ENCODE data around the gene ELP1. TPM values are rescaled to one million over a fixed set of nuclear protein-coding genes. Genes with fewer than 3 reads are reported as not detected.

The ELP1 gene
- total and polyA plus RNA-seq, 7 donors: 3.9 to 17.2 (median 11.0) TPM

- Histone ChIP-seq H3K36me3 (peaks cover 5 to 64% (median 15%) of the 10 kb centered on the region in 4 donors), H3K27ac (no peak overlapping the region), H3K4me1 (no peaks in the 10 kb centered on the region), H3K27me3 (no peaks in the 10 kb centered on the region), H3K4me3 (no peak overlapping the region), H3K9me3 (no peaks in the 10 kb centered on the region)
- TF ChIP-seq, protein P1, sequence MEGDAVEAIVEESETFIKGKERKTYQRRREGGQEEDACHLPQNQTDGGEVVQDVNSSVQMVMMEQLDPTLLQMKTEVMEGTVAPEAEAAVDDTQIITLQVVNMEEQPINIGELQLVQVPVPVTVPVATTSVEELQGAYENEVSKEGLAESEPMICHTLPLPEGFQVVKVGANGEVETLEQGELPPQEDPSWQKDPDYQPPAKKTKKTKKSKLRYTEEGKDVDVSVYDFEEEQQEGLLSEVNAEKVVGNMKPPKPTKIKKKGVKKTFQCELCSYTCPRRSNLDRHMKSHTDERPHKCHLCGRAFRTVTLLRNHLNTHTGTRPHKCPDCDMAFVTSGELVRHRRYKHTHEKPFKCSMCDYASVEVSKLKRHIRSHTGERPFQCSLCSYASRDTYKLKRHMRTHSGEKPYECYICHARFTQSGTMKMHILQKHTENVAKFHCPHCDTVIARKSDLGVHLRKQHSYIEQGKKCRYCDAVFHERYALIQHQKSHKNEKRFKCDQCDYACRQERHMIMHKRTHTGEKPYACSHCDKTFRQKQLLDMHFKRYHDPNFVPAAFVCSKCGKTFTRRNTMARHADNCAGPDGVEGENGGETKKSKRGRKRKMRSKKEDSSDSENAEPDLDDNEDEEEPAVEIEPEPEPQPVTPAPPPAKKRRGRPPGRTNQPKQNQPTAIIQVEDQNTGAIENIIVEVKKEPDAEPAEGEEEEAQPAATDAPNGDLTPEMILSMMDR (IDR thresholded peaks at IDR 0.05): no peak
- TF ChIP-seq POLR2AphosphoS5 (IDR thresholded peaks at IDR 0.05) (no peak), EP300 (IDR thresholded peaks at IDR 0.05) (no peak), POLR2A (IDR thresholded peaks at IDR 0.05) (no peak)
- WGBS, 2 donors: 60 to 86% methylated on average over 3 of the region's 3 CpGs
- intact Hi-C loops (cut with DNase I): no loop called here
- no peak for DNase-seq
Observed at GRCh38 chr9:108869092-108869725, 64.7 kb downstream of the ELP1 start.

- 82 to 96% methylated on average over 4 of the region's 4 CpGs for WGBS, 2 donors
- intact Hi-C loops (cut with DNase I): no loop called here
- H3K36me3 ChIP-seq: peaks cover 5 to 50% (median 11%) of the 10 kb centered on the region in 4 donors
Observed at GRCh38 chr9:108867829-108868228, 66.1 kb downstream of the ELP1 start.

DNA sequence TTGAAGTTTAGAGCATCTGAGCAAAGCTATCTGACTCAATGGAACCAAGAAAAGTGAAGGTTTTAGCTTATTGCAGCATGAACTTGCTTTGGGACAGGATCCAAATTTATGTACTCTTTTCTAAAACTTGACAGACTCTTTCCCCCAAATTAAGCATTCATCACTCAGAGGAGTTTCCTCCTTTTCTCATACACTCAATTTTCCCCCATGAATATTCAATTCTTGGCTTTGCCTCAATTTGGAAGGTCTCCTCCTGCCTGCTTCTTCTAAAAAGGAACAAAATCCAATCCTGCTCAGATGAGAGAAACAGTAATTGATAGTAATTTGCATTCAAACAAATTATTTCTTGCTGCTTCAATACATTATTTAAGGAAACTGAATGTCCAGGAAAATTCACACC lies 66.8 kb downstream of the ELP1 start:
- H3K4me3 ChIP-seq: no peak overlapping the region
- no peak for TF ChIP-seq POLR2A (IDR thresholded peaks at IDR 0.05)
- no peak for TF ChIP-seq EP300 (IDR thresholded peaks at IDR 0.05)
- TF ChIP-seq, protein P1 (IDR thresholded peaks at IDR 0.05): no peak
- no peak for TF ChIP-seq POLR2AphosphoS5 (IDR thresholded peaks at IDR 0.05)
- no peaks in the 10 kb centered on the region for H3K27me3 ChIP-seq
- no peaks in the 10 kb centered on the region for H3K4me1 ChIP-seq
- no peaks in the 10 kb centered on the region for H3K9me3 ChIP-seq
- intact Hi-C loops (cut with DNase I): no loop called here
- DNase-seq: no peak
- H3K27ac ChIP-seq: no peak overlapping the region
- peaks cover 3 to 46% (median 10%) of the 10 kb centered on the region in 4 donors for H3K36me3 ChIP-seq

More at GRCh38 chr9:108867829-108868228, 66.1 kb downstream of the ELP1 start:
- no peak overlapping the region for H3K4me3 ChIP-seq
- H3K9me3 ChIP-seq: no peaks in the 10 kb centered on the region
- DNase-seq: no peak
- no peaks in the 10 kb centered on the region for H3K4me1 ChIP-seq
- no peak overlapping the region for H3K27ac ChIP-seq
- TF ChIP-seq, protein P1 (IDR thresholded peaks at IDR 0.05): no peak
- TF ChIP-seq EP300 (IDR thresholded peaks at IDR 0.05) (no peak), POLR2AphosphoS5 (IDR thresholded peaks at IDR 0.05) (no peak), POLR2A (IDR thresholded peaks at IDR 0.05) (no peak)
- H3K27me3 ChIP-seq: no peaks in the 10 kb centered on the region

- no peak for DNase-seq
- H3K36me3 ChIP-seq: peaks cover 0 to 35% (median 2%) of the 10 kb centered on the region in 4 donors
- no peaks in the 10 kb centered on the region for H3K27me3 ChIP-seq
- intact Hi-C loops (cut with DNase I): no loop called here
- no peaks in the 10 kb centered on the region for H3K9me3 ChIP-seq
- no peaks in the 10 kb centered on the region for H3K4me1 ChIP-seq
- TF ChIP-seq, protein P1 (IDR thresholded peaks at IDR 0.05): no peak
- TF ChIP-seq POLR2AphosphoS5 (IDR thresholded peaks at IDR 0.05) (no peak), POLR2A (IDR thresholded peaks at IDR 0.05) (no peak), EP300 (IDR thresholded peaks at IDR 0.05) (no peak)
- 90 to 91% methylated on average over 2 of the region's 2 CpGs for WGBS, 2 donors
- no peak overlapping the region for H3K27ac ChIP-seq
- H3K4me3 ChIP-seq: no peak overlapping the region
Observed at GRCh38 chr9:108866001-108866420, 67.9 kb downstream of the ELP1 start.

- no peak for DNase-seq
- no peaks in the 10 kb centered on the region for H3K4me1 ChIP-seq
- no peaks in the 10 kb centered on the region for H3K9me3 ChIP-seq
- no peak overlapping the region for H3K4me3 ChIP-seq
- intact Hi-C loops (cut with DNase I): no loop called here
- no peak for TF ChIP-seq POLR2A (IDR thresholded peaks at IDR 0.05)
- TF ChIP-seq POLR2AphosphoS5 (IDR thresholded peaks at IDR 0.05): no peak
- no peak for TF ChIP-seq EP300 (IDR thresholded peaks at IDR 0.05)
- TF ChIP-seq, protein P1 (IDR thresholded peaks at IDR 0.05): no peak
- H3K27me3 ChIP-seq: no peaks in the 10 kb centered on the region
- H3K27ac ChIP-seq: no peak overlapping the region
- H3K36me3 ChIP-seq: peaks cover 0 to 25% (median 2%) of the 10 kb centered on the region in 4 donors
- WGBS, 2 donors: 48 to 82% methylated on average over 4 of the region's 4 CpGs
Observed at GRCh38 chr9:108865037-108865436, 68.9 kb downstream of the ELP1 start.

Measured in sigmoid colon (tissue), 7 donors.